Ovary (tissue), 3 donors: Measurements from ENCODE around the gene ABCC5.

Experiments
- EP300 ChIP-seq: sonication (generic); formaldehyde crosslinking; IDR thresholded peaks from one replicate; pipeline ENCODE4 v1.6.1; 2017; ENCODE audit warnings: antibody characterized with exemption
- POLR2A ChIP-seq: fragments of 450-650 bp; IDR thresholded peaks from one replicate; pipeline ENCODE4 v1.6.1; 2017; ENCODE audit warnings: antibody characterized with exemption, mild to moderate bottlenecking, moderate library complexity
- TF ChIP-seq, protein P1 (sequence below), 3 donors: fragments of 450-650 bp in 2 of 3; fragments of 200-600 bp in 1 of 3; IDR thresholded peaks; one replicate each; pipeline versions ENCODE4 v1.5.1 to v1.8.0; 2016 to 2022; ENCODE audit warnings: antibody characterized with exemption in 3 of 3, mild to moderate bottlenecking in 1 of 3
- donor health status: DM: no; HTN: no; CAD: no.

DNA sequence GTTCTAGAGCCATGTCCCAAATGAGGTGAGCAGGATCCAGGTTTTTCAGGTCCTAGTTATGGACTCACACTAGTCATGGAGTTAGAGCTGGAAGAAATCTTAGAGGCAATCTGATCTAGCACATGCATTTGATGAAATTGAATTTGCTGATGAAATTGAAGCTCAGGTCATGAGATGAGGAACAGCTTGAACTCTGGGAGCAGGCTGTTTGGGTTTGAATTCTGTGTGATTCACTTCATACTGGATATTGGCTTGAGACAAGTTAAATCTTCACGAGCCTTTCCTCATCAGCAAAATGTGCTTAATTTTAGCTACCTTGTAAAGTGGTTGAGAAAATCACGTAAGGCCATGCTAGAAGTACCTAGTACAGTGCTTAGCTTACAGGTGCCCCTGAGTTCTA lies 99.5 kb downstream of the ABCC5 start:
- TF ChIP-seq POLR2A (no peak), EP300 (no peak)
- TF ChIP-seq, protein P1, sequence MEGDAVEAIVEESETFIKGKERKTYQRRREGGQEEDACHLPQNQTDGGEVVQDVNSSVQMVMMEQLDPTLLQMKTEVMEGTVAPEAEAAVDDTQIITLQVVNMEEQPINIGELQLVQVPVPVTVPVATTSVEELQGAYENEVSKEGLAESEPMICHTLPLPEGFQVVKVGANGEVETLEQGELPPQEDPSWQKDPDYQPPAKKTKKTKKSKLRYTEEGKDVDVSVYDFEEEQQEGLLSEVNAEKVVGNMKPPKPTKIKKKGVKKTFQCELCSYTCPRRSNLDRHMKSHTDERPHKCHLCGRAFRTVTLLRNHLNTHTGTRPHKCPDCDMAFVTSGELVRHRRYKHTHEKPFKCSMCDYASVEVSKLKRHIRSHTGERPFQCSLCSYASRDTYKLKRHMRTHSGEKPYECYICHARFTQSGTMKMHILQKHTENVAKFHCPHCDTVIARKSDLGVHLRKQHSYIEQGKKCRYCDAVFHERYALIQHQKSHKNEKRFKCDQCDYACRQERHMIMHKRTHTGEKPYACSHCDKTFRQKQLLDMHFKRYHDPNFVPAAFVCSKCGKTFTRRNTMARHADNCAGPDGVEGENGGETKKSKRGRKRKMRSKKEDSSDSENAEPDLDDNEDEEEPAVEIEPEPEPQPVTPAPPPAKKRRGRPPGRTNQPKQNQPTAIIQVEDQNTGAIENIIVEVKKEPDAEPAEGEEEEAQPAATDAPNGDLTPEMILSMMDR (IDR thresholded peaks at IDR 0.05): no peak
